ENCODE data around the gene LARGE1.

LARGE1 gene

GRCh38 chr22:33529424-33530113 is 390.7 kb downstream of the LARGE1 start:
- Histone ChIP-seq H2AFZ (ENCODE audit: low read length) (no peak overlapping the region), H3K79me2 (ENCODE audit: insufficient read depth, low read length) (no peaks in the 10 kb centered on the region), H3K27me3 (ENCODE audit: insufficient read depth, low read length, poor library complexity, severe bottlenecking) (no peaks in the 10 kb centered on the region), H3F3A (ENCODE audit: low read depth) (no peaks in the 10 kb centered on the region), H3K36me3 (ENCODE audit: insufficient read depth, low read length) (no peaks in the 10 kb centered on the region), H3K9ac (ENCODE audit: low read depth, low read length, poor library complexity, severe bottlenecking) (no peak overlapping the region), H3K4me1 (ENCODE audit: insufficient read depth, low read length, poor library complexity, severe bottlenecking) (no peaks in the 10 kb centered on the region), H3K4me2 (ENCODE audit: low read depth, low read length, poor library complexity, severe bottlenecking) (no peak overlapping the region), H3K9me2 (replicated peaks; ENCODE audit: low read depth, low read length) (no peaks in the 10 kb centered on the region), H3K9me3 (ENCODE audit: insufficient read depth, low read depth, low read length) (no peaks in the 10 kb centered on the region; the same call in 1 of the 2 replicates), H4K20me1 (ENCODE audit: insufficient read depth, low read length, poor library complexity, severe bottlenecking) (no peaks in the 10 kb centered on the region), H3K4me3 (ENCODE audit: low read length, poor library complexity, severe bottlenecking) (no peak overlapping the region)
- TF ChIP-seq CTCF (conservative IDR thresholded peaks at IDR 0.05; ENCODE audit: low read length), result no peak
- TF ChIP-seq EZH2phosphoT487 (IDR thresholded peaks at IDR 0.05; ENCODE audit: borderline replicate concordance), result no peak

- H3K9me2 ChIP-seq (replicated peaks; ENCODE audit: low read depth, low read length), result no peaks in the 10 kb centered on the region
- no peak overlapping the region for H3K4me3 ChIP-seq (ENCODE audit: low read length, poor library complexity, severe bottlenecking)
- no peaks in the 10 kb centered on the region for H3K4me1 ChIP-seq (ENCODE audit: insufficient read depth, low read length, poor library complexity, severe bottlenecking)
- no peak overlapping the region for H2AFZ ChIP-seq (ENCODE audit: low read length)
- no peak overlapping the region for H3K4me2 ChIP-seq (ENCODE audit: low read depth, low read length, poor library complexity, severe bottlenecking)
- H4K20me1 ChIP-seq (ENCODE audit: insufficient read depth, low read length, poor library complexity, severe bottlenecking), result no peaks in the 10 kb centered on the region
- no peak for TF ChIP-seq EZH2phosphoT487 (IDR thresholded peaks at IDR 0.05; ENCODE audit: borderline replicate concordance)
- no peak for TF ChIP-seq CTCF (conservative IDR thresholded peaks at IDR 0.05; ENCODE audit: low read length)
- no peak overlapping the region for H3K9ac ChIP-seq (ENCODE audit: low read depth, low read length, poor library complexity, severe bottlenecking)
- H3K27me3 ChIP-seq (ENCODE audit: insufficient read depth, low read length, poor library complexity, severe bottlenecking), result no peaks in the 10 kb centered on the region
- no peaks in the 10 kb centered on the region; the same call in 1 of the 2 replicates for H3K9me3 ChIP-seq (ENCODE audit: insufficient read depth, low read depth, low read length)
- H3K36me3 ChIP-seq (ENCODE audit: insufficient read depth, low read length), result no peaks in the 10 kb centered on the region
- no peaks in the 10 kb centered on the region for H3K79me2 ChIP-seq (ENCODE audit: insufficient read depth, low read length)
- no peaks in the 10 kb centered on the region for H3F3A ChIP-seq (ENCODE audit: low read depth)
Observed at GRCh38 chr22:33528183-33528582, 392.1 kb downstream of the LARGE1 start.

GRCh38 chr22:33526434-33527107 is 393.7 kb downstream of the LARGE1 start:
- Histone ChIP-seq H3K36me3 (ENCODE audit: insufficient read depth, low read length) (no peaks in the 10 kb centered on the region), H3F3A (ENCODE audit: low read depth) (no peaks in the 10 kb centered on the region), H3K9me2 (replicated peaks; ENCODE audit: low read depth, low read length) (no peaks in the 10 kb centered on the region), H3K4me3 (ENCODE audit: low read length, poor library complexity, severe bottlenecking) (no peak overlapping the region), H2AFZ (ENCODE audit: low read length) (no peak overlapping the region), H4K20me1 (ENCODE audit: insufficient read depth, low read length, poor library complexity, severe bottlenecking) (no peaks in the 10 kb centered on the region), H3K4me1 (ENCODE audit: insufficient read depth, low read length, poor library complexity, severe bottlenecking) (no peaks in the 10 kb centered on the region), H3K4me2 (ENCODE audit: low read depth, low read length, poor library complexity, severe bottlenecking) (no peak overlapping the region), H3K9ac (ENCODE audit: low read depth, low read length, poor library complexity, severe bottlenecking) (no peak overlapping the region), H3K27me3 (ENCODE audit: insufficient read depth, low read length, poor library complexity, severe bottlenecking) (no peaks in the 10 kb centered on the region), H3K9me3 (ENCODE audit: insufficient read depth, low read depth, low read length) (no peaks in the 10 kb centered on the region; the same call in 1 of the 2 replicates), H3K79me2 (ENCODE audit: insufficient read depth, low read length) (no peaks in the 10 kb centered on the region)
- TF ChIP-seq CTCF (conservative IDR thresholded peaks at IDR 0.05; ENCODE audit: low read length), result no peak
- no peak for TF ChIP-seq EZH2phosphoT487 (IDR thresholded peaks at IDR 0.05; ENCODE audit: borderline replicate concordance)
